SK-N-MC (cell line): ENCODE measurements around the gene MRPS10.

Experiments
- EZH2 ChIP-seq: fragments of 200-600 bp; sonication (generic); IDR thresholded peaks from one replicate; pipeline ENCODE4 v1.6.1; 2017; ENCODE audit warnings: antibody characterized with exemption
- FOXP2 ChIP-seq: optimal IDR thresholded peaks from 2 replicates; pipeline ENCODE3; 2011; ENCODE audit warnings: mild to moderate bottlenecking, moderate library complexity; ENCODE audit not compliant: insufficient read depth; ENCODE audit errors: extremely low read length, control extremely low read depth

GRCh38 chr6:42176981-42177380, 40.7 kb downstream of the MRPS10 start:
- TF ChIP-seq EZH2 (no peak), FOXP2 (no peak)
